Activated effector memory CD4-positive, alpha-beta T cell treated with Interleukin-2 at 50 U/mL for 16 hours (primary cell): ENCODE data around the gene CAMTA1.
"Not testable (repeated sequence)": the region's sequence is repeated elsewhere in the genome, so short reads cannot be mapped to it uniquely, and the experiment has no call there.

Experiments
- DNase-seq: peaks from one replicate; pipeline ENCODE4 v3.0.0-alpha.2; 2020

Gene CAMTA1

DNA sequence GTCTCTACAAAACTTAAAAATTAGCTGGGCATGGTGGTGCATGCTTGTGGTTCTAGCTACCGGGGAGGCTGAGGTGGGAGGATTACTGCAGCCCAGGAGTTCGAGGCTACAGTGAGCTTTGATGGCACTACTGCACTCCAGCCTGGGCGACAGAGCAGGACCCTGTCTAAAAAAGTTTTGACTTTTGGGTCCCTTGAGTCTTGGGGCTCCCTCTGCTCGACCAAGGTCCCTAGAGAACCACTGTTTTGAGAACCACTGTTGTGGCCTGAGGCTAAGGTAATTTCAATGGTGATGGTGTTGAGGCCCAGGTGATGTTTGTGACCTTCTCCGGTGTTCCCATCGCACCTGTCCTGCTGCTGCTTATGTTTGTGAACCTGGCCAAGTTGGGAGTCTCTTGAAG lies 3.1 kb upstream of the CAMTA1 start:
- DNase-seq = no peak

DNA sequence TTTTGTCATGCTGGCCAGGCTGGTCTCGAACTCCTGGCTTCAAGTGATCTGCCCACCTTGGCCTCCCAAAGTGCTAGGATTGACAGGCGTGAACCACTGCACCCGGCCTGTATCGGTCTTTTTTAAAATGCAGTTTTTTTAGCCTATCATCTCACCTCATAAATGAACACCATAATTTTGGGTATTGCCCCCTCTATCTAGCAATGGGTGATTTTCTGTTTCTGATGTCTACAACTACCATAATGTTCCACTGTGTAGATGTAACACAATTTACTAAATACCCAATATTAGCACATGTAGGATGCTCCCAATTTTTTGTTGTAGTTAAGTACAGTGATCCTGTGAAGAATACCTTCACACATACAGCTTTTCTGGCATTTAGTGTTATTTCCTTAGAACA lies 2.0 kb upstream of the CAMTA1 start:
- DNase-seq = no peak

DNA sequence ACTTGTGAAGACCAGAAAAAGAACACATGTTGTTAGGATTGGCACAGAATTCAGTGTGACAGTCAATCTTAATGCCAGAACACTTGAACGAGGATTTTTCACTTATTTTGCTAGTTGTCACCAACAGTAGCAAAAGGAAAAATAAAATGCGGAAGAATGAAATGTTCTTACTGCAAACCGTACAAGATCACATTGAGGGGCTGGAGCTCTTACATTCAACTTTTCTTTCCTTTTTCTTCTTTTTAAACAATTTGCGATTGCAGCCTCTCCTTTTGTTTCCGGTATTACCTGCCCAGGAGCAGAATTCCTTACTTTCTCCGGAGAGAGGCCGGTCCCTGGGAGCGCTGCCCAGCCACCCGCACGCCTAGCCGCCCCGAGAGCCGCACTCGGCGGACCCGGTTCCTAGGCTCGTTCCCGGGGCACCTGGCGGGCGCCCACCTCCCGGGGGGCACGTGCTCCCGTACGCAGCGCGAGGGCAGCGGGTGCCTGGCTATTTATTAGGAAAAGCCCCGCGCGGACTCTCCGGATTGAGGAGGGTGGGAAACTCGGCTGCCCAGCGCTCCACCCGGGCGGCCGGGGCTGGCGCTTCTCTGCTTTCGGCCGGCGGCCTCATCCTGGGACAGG lies 1.2 kb upstream of the CAMTA1 start:
- no peak for DNase-seq

DNA sequence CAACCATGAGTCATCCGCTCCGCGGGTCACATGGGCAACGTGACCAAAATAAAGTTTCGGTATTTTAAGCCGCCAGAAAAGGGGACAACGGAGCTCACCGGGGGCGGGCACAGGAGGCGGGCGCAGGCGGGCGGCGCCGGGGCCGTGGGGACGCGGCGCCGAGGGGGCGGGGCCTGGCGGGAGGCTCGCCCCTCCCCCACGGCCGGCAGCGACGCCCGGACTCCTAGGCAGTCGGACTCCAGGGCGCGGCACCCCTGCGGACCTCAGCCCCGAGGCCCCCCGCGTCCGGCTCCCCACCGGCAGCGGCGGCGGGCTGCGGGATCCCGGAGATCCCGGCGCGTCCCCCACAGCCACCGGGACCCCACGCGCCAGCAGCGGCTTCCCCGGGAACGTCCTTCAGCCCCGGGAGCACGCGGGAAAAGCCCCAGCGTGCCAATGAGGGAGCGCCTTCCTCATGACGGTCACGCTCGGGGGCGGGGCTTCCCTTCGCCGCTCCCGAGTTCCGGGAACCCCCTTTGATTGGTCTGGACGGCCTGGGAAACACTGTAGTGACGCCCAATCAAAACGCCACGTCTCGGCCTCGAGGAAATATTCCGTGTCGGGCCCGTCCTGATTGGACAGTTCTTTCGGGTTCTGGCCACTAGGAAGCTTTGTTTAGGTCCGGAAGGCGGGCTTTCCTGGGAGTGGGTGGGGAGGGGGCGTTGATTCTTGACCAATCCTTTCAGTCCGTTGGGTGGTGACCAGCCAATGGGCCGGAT lies 515 bp upstream of the CAMTA1 start:
- peak; percentile 85 for DNase-seq

DNA sequence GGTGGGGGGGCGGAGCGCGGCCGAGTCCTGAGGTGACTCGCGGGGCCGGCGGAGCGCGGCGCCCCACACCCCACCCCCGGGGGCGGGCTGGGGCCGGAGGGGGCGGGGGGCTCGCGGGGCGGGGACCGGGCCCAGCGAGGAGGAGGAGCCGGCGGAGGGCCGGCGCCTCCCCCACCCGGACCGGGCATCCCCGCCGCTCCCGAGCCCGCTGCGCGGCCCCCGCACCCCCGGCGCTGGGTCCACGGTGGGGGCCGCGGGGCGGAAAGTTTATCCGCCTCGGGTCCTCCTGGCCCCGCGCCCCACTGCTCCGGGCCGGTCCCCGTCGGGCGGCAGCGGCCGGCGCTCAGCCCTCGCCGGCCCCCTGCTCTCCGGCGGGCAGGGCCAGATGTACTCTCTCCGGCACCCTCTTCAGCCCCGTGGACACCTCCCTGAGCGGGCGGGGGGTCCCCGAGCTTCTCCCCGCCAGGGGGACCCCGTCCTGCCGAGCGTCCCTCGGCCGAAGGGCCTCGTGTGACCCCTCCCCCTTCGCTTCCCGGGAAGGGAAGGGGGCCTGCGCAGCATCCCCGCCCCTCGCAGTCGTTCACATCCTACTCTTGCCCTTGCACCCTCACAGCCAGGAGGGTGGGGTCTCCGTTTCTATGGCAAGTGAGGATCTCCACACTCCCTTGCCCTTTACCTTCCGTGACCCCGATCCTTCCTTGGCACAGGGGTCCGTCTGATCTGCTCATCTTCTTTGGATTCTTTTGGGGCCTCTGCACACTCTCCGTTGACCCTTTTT lies 663 bp downstream of the CAMTA1 start:
- DNase-seq = peak; percentile 27

DNA sequence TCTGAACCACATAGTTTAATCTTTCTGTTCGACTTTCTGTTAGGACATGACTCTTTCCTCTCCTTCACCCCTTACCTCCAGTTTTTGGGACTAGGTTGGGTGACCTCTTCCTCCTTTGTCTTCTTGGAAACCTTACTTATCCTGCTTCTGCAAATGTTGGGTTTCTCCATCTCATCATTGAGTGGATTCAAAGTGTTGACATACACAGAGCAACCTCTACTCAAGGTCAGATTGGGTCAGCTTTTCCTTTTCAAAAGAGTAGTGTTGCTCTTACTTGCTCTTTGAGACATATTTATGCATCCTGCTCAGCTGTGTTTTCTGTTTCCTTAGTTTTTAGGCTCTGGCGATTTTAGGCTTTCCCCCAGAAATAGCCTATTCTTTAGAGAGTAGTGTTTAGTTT lies 3.7 kb downstream of the CAMTA1 start:
- DNase-seq = no peak

DNA sequence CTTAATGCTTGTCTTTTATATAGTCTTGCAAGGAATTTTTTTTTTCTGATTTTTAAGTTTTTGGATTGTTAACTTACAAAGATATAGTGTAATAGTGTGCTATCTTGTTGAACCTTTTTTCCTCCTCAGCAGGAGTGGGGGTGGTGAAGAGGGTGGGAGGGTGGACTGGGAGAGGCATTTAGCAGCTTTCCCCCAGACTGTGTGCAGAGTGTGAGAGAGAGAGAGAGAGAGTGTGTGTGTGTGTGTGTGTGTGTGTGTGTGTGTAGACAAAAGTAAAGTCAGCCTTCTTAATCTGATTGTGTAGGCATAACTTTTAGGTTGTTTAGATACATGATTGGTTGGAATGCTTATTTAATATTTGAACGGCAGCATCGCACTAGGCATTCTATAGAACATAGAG lies 4.9 kb downstream of the CAMTA1 start:
- no peak for DNase-seq

DNA sequence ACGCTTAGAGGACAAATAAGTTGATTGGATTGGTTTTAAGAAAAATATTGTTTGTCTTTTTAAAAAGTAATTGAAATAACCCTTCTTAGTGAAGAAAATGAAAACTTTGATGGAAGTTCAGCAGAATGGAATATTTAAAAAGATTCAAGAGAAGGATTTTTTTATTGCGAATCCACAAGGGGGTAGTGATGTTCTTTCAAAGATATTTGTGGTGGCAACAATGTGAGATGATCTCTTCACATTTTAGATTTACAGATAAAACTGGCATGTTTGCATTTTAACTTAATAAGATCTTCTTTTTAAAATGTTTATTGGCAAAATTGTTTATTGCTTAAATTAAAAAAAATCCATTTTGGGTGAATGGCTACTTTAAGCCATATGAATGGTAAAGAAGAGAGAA lies 8.9 kb downstream of the CAMTA1 start:
- no peak for DNase-seq

DNA sequence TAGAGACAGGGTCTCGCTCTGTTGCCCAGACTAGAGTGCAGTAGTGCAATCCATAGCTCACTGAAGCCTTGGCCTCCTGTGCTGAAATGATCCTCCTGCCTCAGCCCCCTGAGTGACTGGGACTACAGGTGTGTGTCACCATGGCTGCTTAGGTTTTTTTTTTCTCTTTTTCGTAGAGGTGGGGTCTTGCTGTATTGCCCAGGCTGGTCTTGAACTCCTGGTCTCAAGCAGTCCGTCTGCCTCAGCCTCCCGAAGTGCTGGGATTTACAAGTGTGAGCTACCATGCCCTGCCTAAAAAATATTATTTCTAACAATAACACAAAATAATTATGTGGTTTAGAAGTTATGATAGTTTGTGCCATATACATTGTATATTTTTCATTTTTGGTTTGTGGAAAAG lies 9.9 kb downstream of the CAMTA1 start:
- no peak for DNase-seq

DNA sequence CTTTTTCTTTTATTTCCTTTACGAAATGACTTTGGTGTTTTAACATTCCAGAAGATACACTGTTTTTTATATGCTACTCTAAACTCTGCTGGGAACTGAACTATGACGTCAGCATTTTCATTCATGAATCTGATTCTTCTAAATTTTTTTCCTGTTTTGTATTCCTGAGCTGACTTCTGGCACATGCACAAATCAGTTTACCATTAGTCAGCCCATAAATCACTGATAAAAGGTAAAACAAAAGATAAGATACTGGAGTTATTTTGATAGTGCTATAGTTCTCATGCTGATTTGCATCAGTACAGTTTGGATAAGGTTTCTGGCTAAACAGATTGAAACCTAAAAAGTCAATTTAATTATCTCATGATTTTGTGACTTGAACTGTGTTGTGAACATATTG lies 10.4 kb downstream of the CAMTA1 start:
- no peak for DNase-seq

DNA sequence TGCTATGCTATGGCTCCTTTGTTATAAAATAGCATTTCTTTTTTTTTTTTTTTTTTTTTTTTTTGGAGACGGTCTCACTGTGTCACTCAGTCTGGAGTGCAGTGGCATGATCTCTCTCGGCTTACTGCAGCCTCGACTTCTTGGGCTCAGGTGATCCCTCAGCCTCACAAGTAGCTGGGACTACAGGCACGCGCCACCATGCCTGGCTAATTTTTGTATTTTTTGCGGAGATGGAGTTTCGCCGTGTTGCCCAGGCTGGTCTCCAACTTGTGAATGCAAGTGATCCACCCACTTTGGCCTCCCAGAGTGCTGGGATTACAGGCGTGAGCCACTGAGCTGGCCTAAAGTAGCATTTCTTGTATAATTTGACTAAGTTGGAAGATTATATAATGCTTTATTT lies 10.8 kb downstream of the CAMTA1 start:
- DNase-seq = no peak

DNA sequence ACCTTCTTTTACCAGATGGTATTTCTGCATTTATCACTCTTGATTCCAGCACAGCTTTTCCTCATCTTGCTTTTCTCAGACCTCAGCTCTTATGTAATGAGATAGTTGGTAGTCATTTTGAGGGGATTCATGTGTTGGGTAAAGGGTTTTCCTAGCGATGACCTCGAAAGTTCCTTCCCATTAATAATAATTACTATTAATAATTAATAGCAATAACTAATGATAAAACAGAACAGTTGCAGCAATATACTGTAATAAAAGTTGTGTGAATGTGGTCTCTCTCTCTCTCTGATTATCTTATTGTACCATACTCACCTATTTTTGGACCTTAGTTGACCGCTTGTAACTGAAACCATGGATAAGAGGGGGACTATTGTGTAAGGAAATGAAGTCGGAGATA lies 14.2 kb downstream of the CAMTA1 start:
- DNase-seq = no peak

DNA sequence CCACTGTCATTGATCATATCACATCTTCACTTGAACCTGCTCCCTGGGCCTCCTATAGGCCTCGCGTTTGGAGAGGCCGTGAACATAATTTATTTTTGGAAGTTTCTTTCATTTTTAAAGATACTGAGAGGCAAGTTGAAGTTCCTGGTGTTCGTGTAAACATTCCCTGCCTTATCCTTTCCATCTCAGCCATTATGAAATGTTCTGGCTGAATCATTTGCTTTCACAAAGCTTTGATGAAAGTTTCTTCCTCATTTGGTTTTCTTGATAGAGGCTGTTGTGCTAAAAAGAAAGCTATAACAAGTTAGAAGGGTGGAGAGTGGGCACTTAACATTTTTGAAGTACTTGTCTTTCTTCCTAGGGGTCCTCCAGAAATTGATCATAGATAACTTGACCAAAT lies 15.5 kb downstream of the CAMTA1 start:
- no peak for DNase-seq

DNA sequence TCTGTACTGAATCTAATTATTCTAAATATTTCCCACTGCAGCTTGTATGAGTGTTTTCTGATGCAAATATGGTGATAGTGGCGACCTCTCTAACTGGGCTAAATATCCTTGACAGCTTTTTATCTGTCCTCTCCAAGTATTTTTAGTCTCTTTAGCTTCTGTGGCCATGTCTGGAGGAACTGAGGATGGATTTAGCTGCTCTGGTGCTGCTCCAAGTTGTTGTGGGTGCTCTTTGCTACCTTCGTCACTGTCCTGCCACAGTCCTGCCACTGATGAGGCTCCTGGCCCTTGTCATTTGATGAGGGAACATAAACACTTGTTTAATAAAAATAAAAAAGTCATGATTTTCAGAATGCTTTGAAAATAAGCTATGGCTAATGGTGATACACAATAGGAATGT lies 15.9 kb downstream of the CAMTA1 start:
- DNase-seq = no peak

DNA sequence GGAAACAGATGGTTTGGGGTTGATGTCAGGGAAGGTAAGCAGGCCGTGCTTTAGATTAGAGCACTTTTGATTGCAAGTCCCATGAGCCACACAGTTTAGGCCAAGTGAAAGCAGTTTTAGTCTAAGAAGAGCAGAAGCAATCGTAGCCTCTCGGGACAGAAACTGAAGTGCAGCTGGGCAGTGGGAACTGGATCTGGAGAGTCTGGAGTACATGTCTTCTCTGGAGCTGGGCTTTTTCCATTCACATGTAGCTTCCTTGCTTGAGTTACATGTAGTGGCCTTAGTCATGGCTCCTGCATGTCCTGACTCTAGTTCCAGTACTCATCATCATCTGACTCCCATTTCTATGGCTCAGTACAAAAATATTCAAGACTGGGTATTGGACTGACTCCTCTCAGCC lies 16.7 kb downstream of the CAMTA1 start:
- DNase-seq = no peak

DNA sequence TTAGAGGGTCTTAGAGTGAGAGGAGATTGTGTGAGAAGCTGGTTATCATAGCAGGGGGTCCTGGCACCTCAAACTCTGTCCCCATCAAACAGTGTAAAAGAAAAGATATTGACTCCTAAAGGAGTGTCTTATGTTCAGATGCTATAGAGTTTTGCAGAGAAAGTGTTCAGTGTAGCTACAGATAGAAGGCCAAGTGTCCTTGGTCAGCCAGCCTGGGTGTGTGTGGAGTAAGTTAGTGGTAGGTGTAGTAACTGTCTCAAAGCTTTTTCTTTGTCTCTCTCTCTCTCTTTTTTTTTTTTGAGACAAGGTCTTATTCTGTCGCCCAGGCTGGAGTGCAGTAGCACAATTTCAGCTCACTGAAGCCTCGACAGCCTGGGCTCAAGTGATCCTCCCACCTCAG lies 17.2 kb downstream of the CAMTA1 start:
- DNase-seq = no peak

DNA sequence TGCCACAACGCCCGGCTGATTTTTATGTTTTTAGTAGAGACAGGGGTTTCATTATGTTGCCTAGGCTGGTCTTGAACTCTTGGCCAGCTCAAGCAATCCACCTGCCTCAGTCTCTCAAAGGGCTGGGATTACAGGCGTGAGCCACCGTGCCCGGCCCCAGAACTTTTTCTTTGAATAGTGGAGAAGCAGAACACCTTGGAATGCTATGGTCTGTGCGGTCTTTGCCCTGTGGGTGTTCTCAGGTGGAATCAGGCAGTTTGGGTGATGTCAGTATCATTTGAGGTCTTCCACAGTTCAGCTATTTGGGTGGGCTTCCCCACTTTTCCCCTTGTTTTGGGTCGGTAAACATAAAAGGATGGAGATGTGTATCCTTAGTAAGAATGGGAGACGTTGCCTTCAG lies 17.6 kb downstream of the CAMTA1 start:
- DNase-seq = no peak

DNA sequence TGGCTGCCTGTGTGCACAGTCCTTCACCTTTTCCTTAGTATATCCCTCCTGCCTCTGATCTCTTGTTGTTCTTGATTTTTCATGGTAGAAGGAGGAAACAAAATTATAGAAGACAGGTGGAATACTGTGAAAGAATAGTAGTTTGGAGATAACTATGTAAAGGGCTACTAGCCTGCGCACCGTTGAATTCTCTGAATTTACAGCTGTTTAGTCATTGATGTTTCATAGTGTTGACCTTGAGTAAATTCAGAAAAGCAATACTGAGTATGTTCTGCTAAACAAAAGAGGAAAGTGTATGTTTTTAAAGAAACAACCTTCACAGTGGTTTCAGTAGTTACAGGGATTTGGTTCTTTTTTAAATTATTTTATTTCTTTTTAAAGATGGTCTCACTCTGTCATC lies 18.1 kb downstream of the CAMTA1 start:
- DNase-seq = no peak

DNA sequence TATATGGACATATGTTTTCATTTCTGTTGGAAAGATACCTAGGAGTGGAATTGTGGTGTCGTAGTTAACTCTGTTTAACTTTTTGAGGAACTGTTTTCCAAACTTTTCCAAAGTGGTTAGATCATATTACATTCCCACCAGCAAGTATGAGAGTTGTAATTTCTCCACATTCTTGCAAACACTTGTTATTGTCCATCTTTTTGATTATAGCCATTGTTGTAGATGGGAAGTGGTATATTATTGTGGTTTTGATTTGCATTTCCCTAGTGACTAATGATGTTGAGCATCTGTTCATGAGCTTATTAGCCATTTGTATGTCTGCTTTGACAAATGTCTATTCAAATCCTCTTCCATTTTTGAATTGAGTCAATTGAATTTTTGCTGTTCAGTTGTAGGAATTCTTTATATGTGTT lies 19.8 kb downstream of the CAMTA1 start:
- no peak for DNase-seq

DNA sequence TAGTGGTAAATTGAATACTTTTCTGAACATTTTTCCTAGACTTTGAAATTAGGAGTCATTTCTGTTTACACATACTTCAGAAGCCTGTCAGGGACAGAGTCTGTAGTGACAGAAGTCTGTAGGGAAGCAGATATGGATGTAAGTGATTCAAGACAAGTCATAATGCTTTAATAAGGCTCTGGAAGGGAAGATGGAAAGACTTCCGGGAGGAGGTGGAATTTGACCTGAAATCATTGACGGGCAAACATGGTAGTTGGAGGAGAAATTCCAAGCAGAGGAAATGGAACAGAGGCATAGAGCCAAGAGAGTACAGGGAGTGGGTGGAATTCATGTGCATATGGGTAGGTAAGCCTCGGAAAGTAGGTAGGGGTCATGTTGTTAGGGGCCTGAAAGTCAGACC lies 22.5 kb downstream of the CAMTA1 start:
- DNase-seq = no peak

DNA sequence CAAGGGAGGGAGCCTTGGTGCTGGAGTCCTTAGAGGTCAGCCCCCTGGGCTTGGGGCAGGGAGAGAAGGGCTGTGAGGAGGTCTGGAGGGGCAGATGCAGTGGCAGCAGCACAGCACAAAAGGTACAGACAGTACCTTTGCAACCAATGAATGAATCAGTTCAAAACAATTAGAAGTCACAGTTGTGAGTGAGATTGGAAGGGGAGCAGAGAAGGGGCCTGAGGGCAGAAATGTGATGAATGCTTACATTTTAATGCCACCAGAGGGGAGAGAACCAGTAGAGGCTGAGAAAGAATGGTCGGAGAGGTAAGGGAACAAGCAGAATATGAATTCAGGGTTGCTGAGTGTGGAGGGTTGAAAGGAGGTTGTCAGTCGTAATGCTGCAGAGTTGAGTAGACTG lies 24.2 kb downstream of the CAMTA1 start:
- no peak for DNase-seq

DNA sequence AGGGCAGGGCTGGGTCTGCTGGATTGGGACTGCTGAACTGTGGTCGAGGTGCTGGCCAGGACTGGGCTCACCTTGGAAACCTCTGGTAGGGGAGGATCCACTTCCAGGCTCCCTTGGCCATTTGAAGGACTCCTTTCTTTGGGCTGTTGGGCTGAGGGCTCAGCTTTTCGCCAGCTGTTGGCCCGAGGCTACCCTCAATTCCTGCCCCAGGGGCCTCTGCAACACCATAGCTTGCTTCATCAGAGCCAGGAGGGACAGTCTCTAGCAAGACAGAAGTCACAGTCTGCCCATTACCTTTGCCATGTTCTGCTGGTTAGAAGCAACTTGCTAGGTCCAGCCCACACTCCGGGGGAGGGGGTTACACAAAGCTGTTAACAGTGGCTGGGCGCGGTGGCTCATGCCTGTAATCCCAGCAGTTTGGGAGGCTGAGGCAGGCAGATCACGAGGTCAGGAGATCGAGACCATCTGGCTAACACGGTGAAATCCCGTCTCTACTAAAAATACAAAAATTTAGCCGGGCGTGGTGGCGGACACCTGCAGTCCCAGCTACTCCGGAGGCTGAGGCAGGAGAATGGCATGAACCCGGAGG lies 25.0 kb downstream of the CAMTA1 start:
- DNase-seq = not testable (repeated sequence)

DNA sequence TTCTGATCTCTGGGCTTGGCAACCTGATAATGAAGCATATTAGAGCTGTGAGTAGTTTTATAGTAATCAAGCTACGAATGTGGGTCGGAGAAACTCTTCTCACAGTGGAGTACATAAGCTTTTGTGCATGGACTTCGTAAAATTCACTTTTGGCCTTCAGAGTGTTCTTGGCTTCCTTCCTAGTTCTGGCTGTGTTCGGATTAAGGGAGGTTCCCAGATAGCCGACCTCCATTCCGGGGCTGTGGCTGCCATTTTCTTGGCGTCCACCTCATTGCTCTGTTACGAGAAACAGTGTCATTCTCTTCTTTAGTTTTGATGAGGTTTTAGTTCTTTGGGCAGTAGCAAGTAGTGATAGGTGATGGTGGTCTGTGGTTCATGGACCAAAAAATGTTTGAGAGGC lies 26.3 kb downstream of the CAMTA1 start:
- DNase-seq = no peak

DNA sequence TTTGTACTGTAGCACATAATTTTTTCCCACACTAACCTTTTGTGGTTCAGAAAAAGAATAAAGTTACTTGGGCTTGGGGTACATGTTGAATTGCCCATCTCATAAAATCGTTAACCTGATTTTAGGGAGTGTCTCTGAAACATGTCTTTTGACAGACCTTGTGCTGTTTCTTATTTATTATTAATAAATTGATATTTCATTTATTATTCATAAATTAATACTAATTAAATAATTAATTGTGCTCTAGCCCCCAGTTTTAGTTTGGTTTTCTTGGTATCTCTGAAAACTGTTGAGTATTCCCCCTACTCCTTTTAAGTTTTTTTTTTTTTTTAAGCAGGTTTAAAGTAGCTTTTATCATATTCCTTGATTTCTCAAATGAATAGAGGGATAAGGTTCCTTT lies 27.9 kb downstream of the CAMTA1 start:
- no peak for DNase-seq
